A673 (cell line): ENCODE data around the gene SRL.

Experiments
- CTCF ChIP-seq: fragments of 300-800, 200-600 bp; sonication (generic); conservative IDR thresholded peaks from 2 replicates; pipeline ENCODE4 v1.5.1; 2017; ENCODE audit warnings: low read depth, mild to moderate bottlenecking, antibody characterized with exemption, low read length, moderate library complexity, mixed read lengths
- EZH2 ChIP-seq: fragments of 200-600 bp; sonication (generic); IDR thresholded peaks from 2 replicates; pipeline ENCODE4 v1.6.1; 2017; ENCODE audit warnings: borderline replicate concordance, low read depth, mild to moderate bottlenecking, mixed read lengths, antibody characterized with exemption, low read length; ENCODE audit not compliant: poor library complexity, severe bottlenecking

- TF ChIP-seq CTCF: no peak
- TF ChIP-seq EZH2: no peak
Measured at GRCh38 chr16:4270595-4270994, 28.7 kb upstream of the SRL start.
